GM19463 (cell line): ENCODE results near the gene VPS4B.
"Not testable (repeated sequence)": the region's sequence is repeated elsewhere in the genome, so short reads cannot be mapped to it uniquely, and the experiment has no call there.

Experiments
- ATAC-seq: cut with Tn5 transposase; IDR thresholded peaks from one replicate; pipeline ENCODE4 v1.9.1; 2021; ENCODE audit warnings: mild to moderate bottlenecking, moderate library complexity; ENCODE audit not compliant: unreplicated experiment

VPS4B gene

DNA sequence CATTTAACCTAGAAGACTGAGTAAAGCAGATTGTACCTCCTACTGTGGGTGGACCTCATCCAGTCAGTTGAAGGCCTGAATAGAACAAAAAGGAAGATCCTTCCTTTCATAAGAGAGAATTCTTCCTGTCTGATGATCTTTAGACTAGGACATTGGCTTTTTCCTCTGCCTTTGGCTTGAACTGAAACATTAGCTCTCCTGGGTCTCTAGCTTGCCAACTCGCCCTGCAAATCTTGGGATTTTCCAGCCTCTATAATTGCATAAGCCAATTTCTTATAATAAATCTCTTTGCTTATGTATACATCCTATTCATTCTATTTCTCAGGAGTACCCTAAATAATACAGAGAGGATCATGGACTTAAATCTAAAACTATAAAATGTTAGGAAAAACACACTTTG is 49.1 kb downstream of the VPS4B start:
- no peak for ATAC-seq

GRCh38 chr18:63368611-63369010 is 53.7 kb downstream of the VPS4B start:
- ATAC-seq, result no peak

GRCh38 chr18:63367053-63367953 is 55.0 kb downstream of the VPS4B start, which contains the start of gene KDSR:
Gene KDSR, minus strand, starts transcription at chr18:63367206. Its CDS starts 88 bp downstream, at chr18:63367118.
- ATAC-seq, result peak; percentile 80

DNA sequence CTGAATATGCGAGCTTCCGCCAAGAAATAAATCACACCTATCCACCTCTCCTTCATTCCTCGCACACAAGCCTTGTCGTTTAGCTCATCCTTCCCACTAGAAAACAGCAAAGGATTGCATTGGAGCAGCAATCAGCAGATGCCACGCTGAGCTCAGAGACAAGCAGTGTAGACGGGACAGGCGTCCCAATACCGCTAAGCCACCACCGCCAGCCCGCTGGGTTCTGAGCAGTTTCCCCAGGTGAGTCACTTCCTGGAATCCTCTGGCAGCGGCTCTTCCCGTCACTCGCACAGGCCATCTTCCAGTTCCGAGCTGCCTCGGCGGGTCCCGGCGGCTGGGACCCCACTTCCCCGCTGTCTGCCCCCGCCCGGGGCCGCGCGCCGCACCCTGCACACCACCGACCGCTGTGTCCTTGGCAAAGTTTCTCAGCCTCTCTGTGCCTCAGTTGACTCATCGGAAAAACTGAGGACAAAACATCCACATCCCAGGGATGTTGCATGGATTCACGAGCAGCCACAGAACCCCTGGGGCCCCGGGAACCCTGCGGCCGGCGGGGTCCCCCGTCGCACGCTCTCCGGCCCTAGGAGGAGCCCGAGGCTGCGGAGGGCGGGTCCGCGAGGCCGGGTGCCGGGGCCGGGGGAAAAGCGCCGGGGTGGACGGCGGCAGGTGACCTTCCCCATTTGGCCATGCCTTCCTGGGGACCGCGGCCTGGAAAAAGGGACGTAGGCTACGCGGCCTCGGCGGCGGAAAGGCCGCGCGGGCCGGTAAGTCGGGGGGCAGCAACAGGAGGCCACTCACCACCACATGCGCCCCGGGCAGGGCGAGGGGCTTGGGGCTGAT is 55.8 kb downstream of the VPS4B start:
- peak; percentile 25 for ATAC-seq

- no peak for ATAC-seq
Measured at GRCh38 chr18:63365876-63366212, 56.4 kb downstream of the VPS4B start.

- ATAC-seq, result no peak
Measured at GRCh38 chr18:63363951-63364350, 58.3 kb downstream of the VPS4B start.

DNA sequence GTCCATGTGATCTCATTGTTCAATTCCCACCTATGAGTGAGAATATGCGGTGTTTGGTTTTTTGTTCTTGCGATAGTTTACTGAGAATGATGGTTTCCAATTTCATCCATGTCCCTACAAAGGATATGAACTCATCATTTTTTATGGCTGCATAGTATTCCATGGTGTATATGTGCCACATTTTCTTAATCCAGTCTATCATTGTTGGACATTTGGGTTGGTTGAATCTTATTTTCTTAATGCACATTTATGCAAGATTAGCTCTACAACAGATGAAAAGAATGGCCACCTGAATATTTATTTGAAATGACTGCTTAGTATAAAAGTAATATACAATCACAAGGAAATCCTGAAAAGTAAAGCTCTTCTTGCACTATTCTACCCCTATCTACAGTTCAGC is 58.9 kb downstream of the VPS4B start:
- ATAC-seq, result not testable (repeated sequence)

GRCh38 chr18:63356272-63356896 is 65.9 kb downstream of the VPS4B start:
- no peak for ATAC-seq

DNA sequence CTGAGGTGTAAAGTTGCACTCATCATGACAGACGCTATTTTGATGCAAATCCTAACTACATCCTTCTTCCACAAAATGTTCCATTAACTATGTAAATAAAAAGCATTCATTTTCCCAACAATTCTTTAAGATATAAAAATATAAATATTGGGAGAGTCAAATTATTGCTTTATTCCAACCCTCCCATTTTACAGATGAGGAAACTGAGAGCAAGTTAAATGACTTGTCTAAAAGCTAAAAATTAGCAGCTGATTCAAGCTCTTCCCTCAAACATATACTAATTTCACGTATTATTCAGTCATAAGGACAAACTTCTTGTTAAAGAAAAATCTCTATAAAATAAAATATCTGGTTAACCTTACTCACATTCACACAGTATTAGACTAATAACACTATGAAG is 72.0 kb downstream of the VPS4B start:
- ATAC-seq, result no peak

- peak; percentile 68 for ATAC-seq
Measured at GRCh38 chr18:63348508-63349136, 73.7 kb downstream of the VPS4B start.

- ATAC-seq, result no peak
Measured at GRCh38 chr18:63346480-63347183, 75.6 kb downstream of the VPS4B start.

DNA sequence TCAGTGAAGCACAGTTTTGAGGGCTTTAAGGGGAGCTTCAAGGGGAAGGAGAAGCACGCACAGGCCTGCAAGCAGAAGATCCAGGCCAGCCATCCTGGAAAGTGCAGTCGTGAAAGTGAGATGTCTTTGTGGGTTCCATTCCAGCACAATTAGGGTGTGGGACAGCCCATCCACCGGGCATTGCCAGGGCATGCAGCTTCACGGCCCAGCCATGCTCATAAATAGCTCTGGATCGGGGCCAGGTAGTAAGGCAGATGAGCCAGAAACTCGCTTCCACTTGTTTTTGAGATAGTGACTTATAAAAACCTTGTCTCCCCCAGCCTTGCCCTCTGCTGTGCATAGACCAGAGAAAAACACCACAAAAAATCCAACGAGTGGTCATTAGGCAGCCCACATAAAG is 76.2 kb downstream of the VPS4B start:
- ATAC-seq, result no peak

- ATAC-seq, result no peak
Measured at GRCh38 chr18:63344918-63345317, 77.4 kb downstream of the VPS4B start.

- no peak for ATAC-seq
Measured at GRCh38 chr18:63344263-63344662, 78.0 kb downstream of the VPS4B start.

DNA sequence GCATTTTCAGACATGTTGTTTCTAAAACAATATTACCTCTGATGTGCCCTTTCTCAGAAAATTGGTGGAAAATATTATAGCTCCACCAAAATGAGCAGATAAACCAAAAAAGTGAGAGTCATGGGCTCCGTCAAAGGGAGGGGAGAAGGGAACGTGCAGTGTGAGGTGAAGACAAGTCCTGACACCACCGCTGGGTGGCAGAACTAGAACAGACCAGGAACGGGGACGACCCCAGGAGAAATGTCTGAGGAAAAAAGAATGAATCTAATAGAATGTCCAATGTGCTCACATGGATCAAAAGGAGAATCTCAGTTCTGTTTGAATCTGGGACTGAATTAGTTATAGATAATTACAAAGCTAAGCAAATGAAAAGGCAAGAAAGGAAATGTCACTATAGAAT is 80.1 kb downstream of the VPS4B start:
- no peak for ATAC-seq

- ATAC-seq, result no peak
Measured at GRCh38 chr18:63339920-63340484, 82.3 kb downstream of the VPS4B start.
